SK-N-SH treated with all-trans-retinoic acid at 6 μM for 48 hours (cell line): Measurements from ENCODE around the gene NCS1.

ENCODE experiments used
- ATAC-seq: fragments of 200-7000 bp; cut with Tn5 transposase; 3 replicates; pipeline ENCODE4 v1.9.1; 2020; ENCODE audit warnings: mild to moderate bottlenecking, moderate library complexity
- ARNTL ChIP-seq: fragments of 450-650 bp; formaldehyde crosslinking; IDR thresholded peaks from 2 replicates; pipeline ENCODE4 v1.5.0; 2020; ENCODE audit warnings: low read depth, mild to moderate bottlenecking, moderate library complexity, borderline replicate concordance
- BACH2 ChIP-seq: fragments of 250-450 bp; sonication (Bioruptor Pico); IDR thresholded peaks from 2 replicates; pipeline ENCODE4 v1.9.0; 2021; ENCODE audit warnings: mild to moderate bottlenecking, borderline replicate concordance
- CREB5 ChIP-seq: fragments of 250-450 bp; sonication (Bioruptor Pico); IDR thresholded peaks from 2 replicates; pipeline ENCODE4 v1.5.1; 2020; ENCODE audit warnings: low read depth, mild to moderate bottlenecking, moderate library complexity
- CSDC2 ChIP-seq: fragments of 250-450 bp; sonication (Bioruptor Pico); IDR thresholded peaks from 2 replicates; pipeline ENCODE4 v1.5.0; 2020; ENCODE audit warnings: mild to moderate bottlenecking, moderate library complexity
- CSRNP3 ChIP-seq: fragments of 250-450 bp; sonication (Bioruptor Pico); IDR thresholded peaks from 2 replicates; pipeline ENCODE4 v1.5.1; 2021; ENCODE audit warnings: mild to moderate bottlenecking, moderate library complexity
- ESRRG ChIP-seq: fragments of 250-450 bp; sonication (Bioruptor Pico); IDR thresholded peaks from 2 replicates; pipeline ENCODE4 v1.6.1; 2021; ENCODE audit warnings: mild to moderate bottlenecking
- GLIS3 ChIP-seq: fragments of 250-450 bp; sonication (Bioruptor Pico); IDR thresholded peaks from 2 replicates; pipeline ENCODE4 v1.5.0; 2020; ENCODE audit warnings: mild to moderate bottlenecking, moderate library complexity
- OSR1 ChIP-seq: fragments of 250-450 bp; sonication (Bioruptor Pico); IDR thresholded peaks from 2 replicates; pipeline ENCODE4 v1.8.0; 2022; ENCODE audit warnings: moderate library complexity, mild to moderate bottlenecking, inconsistent platforms
- PPARA ChIP-seq: fragments of 250-450 bp; sonication (Bioruptor Pico); IDR thresholded peaks from 2 replicates; pipeline ENCODE4 v1.5.0; 2020; ENCODE audit warnings: mild to moderate bottlenecking, borderline replicate concordance
- RARB ChIP-seq: fragments of 250-450 bp; sonication (Bioruptor Pico); IDR thresholded peaks from 2 replicates; pipeline ENCODE4 v1.8.0; 2021; ENCODE audit warnings: mild to moderate bottlenecking, moderate library complexity
- SNAI2 ChIP-seq: fragments of 250-450 bp; sonication (Bioruptor Pico); IDR thresholded peaks from 2 replicates; pipeline ENCODE4 v1.5.0; 2020; ENCODE audit warnings: mild to moderate bottlenecking, moderate library complexity
- TCF4 ChIP-seq: fragments of 250-450 bp; sonication (Bioruptor Pico); IDR thresholded peaks from 2 replicates; pipeline ENCODE4 v1.8.0; 2021; ENCODE audit warnings: mild to moderate bottlenecking, moderate library complexity, borderline replicate concordance
- TOX ChIP-seq: fragments of 250-450 bp; sonication (Bioruptor Pico); IDR thresholded peaks from 2 replicates; pipeline ENCODE4 v1.8.0; 2021; ENCODE audit warnings: mild to moderate bottlenecking, moderate library complexity, borderline replicate concordance
- TSHZ2 ChIP-seq: fragments of 250-450 bp; sonication (Bioruptor Pico); IDR thresholded peaks from 2 replicates; pipeline ENCODE4 v1.5.0; 2020; ENCODE audit warnings: mild to moderate bottlenecking, moderate library complexity
- ZC3H10 ChIP-seq: fragments of 250-450 bp; sonication (Bioruptor Pico); IDR thresholded peaks from 2 replicates; pipeline ENCODE4 v1.5.1; 2021; ENCODE audit warnings: mild to moderate bottlenecking, moderate library complexity
- ZFP30 ChIP-seq: fragments of 450-650 bp; formaldehyde crosslinking; IDR thresholded peaks from 2 replicates; pipeline ENCODE4 v1.5.0; 2022; ENCODE audit warnings: mild to moderate bottlenecking, moderate library complexity
- ZNF565 ChIP-seq: fragments of 450-650 bp; formaldehyde crosslinking; conservative IDR thresholded peaks from 2 replicates; pipeline ENCODE4 v1.5.0; 2020; ENCODE audit warnings: low read depth, mild to moderate bottlenecking, moderate library complexity
- ZNF70 ChIP-seq: fragments of 450-650 bp; formaldehyde crosslinking; IDR thresholded peaks from 2 replicates; pipeline ENCODE4 v1.5.0; 2020; ENCODE audit warnings: mild to moderate bottlenecking, moderate library complexity
- ZNF8 ChIP-seq: fragments of 450-650 bp; formaldehyde crosslinking; IDR thresholded peaks from 2 replicates; pipeline ENCODE4 v1.5.0; 2020; ENCODE audit warnings: mild to moderate bottlenecking, moderate library complexity
- TF ChIP-seq, protein P1 (sequence below): fragments of 250-450 bp; sonication (Bioruptor Pico); IDR thresholded peaks from 2 replicates; pipeline ENCODE4 v1.8.0; 2020; ENCODE audit warnings: mild to moderate bottlenecking, moderate library complexity, borderline replicate concordance
- TF ChIP-seq, protein P2 (sequence below): fragments of 250-450 bp; sonication (Bioruptor Pico); IDR thresholded peaks from 2 replicates; pipeline ENCODE4 v1.8.0; 2021; ENCODE audit warnings: low read depth, mild to moderate bottlenecking, moderate library complexity, borderline replicate concordance

Gene NCS1

GRCh38 chr9:130268521-130269211 lies 96.5 kb downstream of the NCS1 start:
- TF ChIP-seq ZFP30 (no peak), CREB5 (CRISPR knock-in tag) (no peak), ZNF565 (CRISPR knock-in tag) (no peak), CSRNP3 (CRISPR knock-in tag) (no peak), PPARA (CRISPR knock-in tag) (no peak)
- no peak for ATAC-seq

GRCh38 chr9:130271473-130271872 lies 99.3 kb downstream of the NCS1 start:
- ATAC-seq: no peak
- no peak for TF ChIP-seq PPARA (CRISPR knock-in tag)
- TF ChIP-seq ESRRG: no peak
- TF ChIP-seq ZFP30: no peak
- TF ChIP-seq GLIS3 (CRISPR knock-in tag): no peak
- no peak for TF ChIP-seq ZC3H10
- TF ChIP-seq RARB (CRISPR knock-in tag): no peak
- no peak for TF ChIP-seq TCF4 (CRISPR knock-in tag)
- TF ChIP-seq BACH2 (CRISPR knock-in tag): no peak
- TF ChIP-seq CSDC2: no peak
- no peak for TF ChIP-seq OSR1 (CRISPR knock-in tag)
- TF ChIP-seq CREB5 (CRISPR knock-in tag): no peak
- no peak for TF ChIP-seq ZNF70
- no peak for TF ChIP-seq ZNF565 (CRISPR knock-in tag)
- TF ChIP-seq, protein P1, sequence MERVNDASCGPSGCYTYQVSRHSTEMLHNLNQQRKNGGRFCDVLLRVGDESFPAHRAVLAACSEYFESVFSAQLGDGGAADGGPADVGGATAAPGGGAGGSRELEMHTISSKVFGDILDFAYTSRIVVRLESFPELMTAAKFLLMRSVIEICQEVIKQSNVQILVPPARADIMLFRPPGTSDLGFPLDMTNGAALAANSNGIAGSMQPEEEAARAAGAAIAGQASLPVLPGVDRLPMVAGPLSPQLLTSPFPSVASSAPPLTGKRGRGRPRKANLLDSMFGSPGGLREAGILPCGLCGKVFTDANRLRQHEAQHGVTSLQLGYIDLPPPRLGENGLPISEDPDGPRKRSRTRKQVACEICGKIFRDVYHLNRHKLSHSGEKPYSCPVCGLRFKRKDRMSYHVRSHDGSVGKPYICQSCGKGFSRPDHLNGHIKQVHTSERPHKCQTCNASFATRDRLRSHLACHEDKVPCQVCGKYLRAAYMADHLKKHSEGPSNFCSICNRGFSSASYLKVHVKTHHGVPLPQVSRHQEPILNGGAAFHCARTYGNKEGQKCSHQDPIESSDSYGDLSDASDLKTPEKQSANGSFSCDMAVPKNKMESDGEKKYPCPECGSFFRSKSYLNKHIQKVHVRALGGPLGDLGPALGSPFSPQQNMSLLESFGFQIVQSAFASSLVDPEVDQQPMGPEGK (CRISPR knock-in tag): no peak
- TF ChIP-seq SNAI2: no peak
- no peak for TF ChIP-seq ZNF8 (CRISPR knock-in tag)
- no peak for TF ChIP-seq TOX (CRISPR knock-in tag)

DNA sequence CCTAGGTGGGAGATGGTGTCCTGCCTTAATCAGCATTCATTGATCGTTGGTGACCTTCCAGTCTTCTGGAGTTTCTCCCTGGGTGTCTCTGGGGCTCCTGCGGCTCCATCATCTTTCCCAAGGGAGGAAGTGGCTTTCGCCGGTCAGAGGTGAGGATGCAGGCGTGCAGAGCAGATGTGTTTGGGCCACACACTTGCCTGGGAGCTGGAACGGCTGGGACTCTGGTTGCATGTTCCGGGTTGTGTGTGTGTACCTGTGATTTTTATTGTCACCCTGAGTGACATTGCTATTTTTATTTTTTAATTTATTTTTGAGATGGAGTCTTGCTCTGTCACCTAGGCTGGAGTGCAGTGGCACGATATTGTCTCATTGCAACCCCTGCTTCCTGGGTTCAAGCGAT lies 103.0 kb downstream of the NCS1 start:
- no peak for ATAC-seq
- TF ChIP-seq ZNF8 (CRISPR knock-in tag) (no peak), CSRNP3 (CRISPR knock-in tag) (no peak), TOX (CRISPR knock-in tag) (no peak), TSHZ2 (no peak), OSR1 (CRISPR knock-in tag) (no peak), ESRRG (no peak), SNAI2 (no peak), ZC3H10 (no peak), ZNF565 (CRISPR knock-in tag) (no peak), ARNTL (CRISPR knock-in tag) (no peak), PPARA (CRISPR knock-in tag) (no peak), BACH2 (CRISPR knock-in tag) (no peak), RARB (CRISPR knock-in tag) (no peak), ZFP30 (no peak), ZNF70 (no peak), CSDC2 (no peak)
- TF ChIP-seq, protein P2, sequence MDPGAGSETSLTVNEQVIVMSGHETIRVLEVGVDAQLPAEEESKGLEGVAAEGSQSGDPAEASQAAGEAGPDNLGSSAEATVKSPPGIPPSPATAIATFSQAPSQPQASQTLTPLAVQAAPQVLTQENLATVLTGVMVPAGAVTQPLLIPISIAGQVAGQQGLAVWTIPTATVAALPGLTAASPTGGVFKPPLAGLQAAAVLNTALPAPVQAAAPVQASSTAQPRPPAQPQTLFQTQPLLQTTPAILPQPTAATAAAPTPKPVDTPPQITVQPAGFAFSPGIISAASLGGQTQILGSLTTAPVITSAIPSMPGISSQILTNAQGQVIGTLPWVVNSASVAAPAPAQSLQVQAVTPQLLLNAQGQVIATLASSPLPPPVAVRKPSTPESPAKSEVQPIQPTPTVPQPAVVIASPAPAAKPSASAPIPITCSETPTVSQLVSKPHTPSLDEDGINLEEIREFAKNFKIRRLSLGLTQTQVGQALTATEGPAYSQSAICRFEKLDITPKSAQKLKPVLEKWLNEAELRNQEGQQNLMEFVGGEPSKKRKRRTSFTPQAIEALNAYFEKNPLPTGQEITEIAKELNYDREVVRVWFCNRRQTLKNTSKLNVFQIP (CRISPR knock-in tag): no peak
- TF ChIP-seq, protein P1 (CRISPR knock-in tag): no peak
